Measurements from ENCODE around the gene MRPL46.

Gene MRPL46

GRCh38 chr15:88509321-88509720, 42.1 kb upstream of the MRPL46 start:
- POLR2A ChIA-PET = no interaction called here
- TF ChIP-seq ELF4 (IDR thresholded peaks at IDR 0.05) (no peak), SP1 (IDR thresholded peaks at IDR 0.05) (no peak), FOXK2 (IDR thresholded peaks at IDR 0.05) (no peak), TARDBP (IDR thresholded peaks at IDR 0.05) (no peak), HDGF (IDR thresholded peaks at IDR 0.05; ENCODE audit: borderline replicate concordance) (no peak), L3MBTL2 (conservative IDR thresholded peaks at IDR 0.05) (no peak), FOXM1 (IDR thresholded peaks at IDR 0.05; ENCODE audit: borderline replicate concordance) (no peak), CTBP1 (IDR thresholded peaks at IDR 0.05; ENCODE audit: borderline replicate concordance) (no peak), ARNT (IDR thresholded peaks at IDR 0.05) (no peak)
- CTCF ChIA-PET = no interaction called here
- no peak for DNase-seq (ENCODE audit: extremely low spot score)

- no peak for TF ChIP-seq FOXK2 (IDR thresholded peaks at IDR 0.05)
- no peak for TF ChIP-seq NFRKB (IDR thresholded peaks at IDR 0.05)
- no peak for TF ChIP-seq BHLHE40 (IDR thresholded peaks at IDR 0.05; ENCODE audit: borderline replicate concordance)
- no peak for TF ChIP-seq FOXM1 (IDR thresholded peaks at IDR 0.05; ENCODE audit: borderline replicate concordance)
- TF ChIP-seq TARDBP (IDR thresholded peaks at IDR 0.05) = no peak
- TF ChIP-seq SUZ12 (IDR thresholded peaks at IDR 0.05) = no peak
- no peak for TF ChIP-seq L3MBTL2 (conservative IDR thresholded peaks at IDR 0.05)
- TF ChIP-seq ELF4 (IDR thresholded peaks at IDR 0.05) = no peak
- no peak for TF ChIP-seq FOXA1 (IDR thresholded peaks at IDR 0.05)
- TF ChIP-seq HDGF (IDR thresholded peaks at IDR 0.05; ENCODE audit: borderline replicate concordance) = no peak
- no peak for TF ChIP-seq CTBP1 (IDR thresholded peaks at IDR 0.05; ENCODE audit: borderline replicate concordance)
- TF ChIP-seq PKNOX1 (IDR thresholded peaks at IDR 0.05) = no peak
- ChIA-PET POLR2A (interaction anchor here (1.4 kb wide), 1 partner anchor 39 kb away, joined by 5 read pairs; the partner anchor contains the start of genes MRPL46 and MRPS11), CTCF (no interaction called here)
- DNase-seq (ENCODE audit: extremely low spot score) = no peak
Measured at GRCh38 chr15:88506628-88507027, 39.4 kb upstream of the MRPL46 start.

- DNase-seq (ENCODE audit: extremely low spot score) = no peak
- CTCF ChIA-PET = no interaction called here
- POLR2A ChIA-PET = interaction anchor here (0.6 to 1.4 kb wide), 2 partner anchors 16 to 39 kb away, joined by 3 to 5 read pairs; partner anchors contain the start of genes MRPL46 and MRPS11
- TF ChIP-seq TARDBP (IDR thresholded peaks at IDR 0.05) = no peak
- no peak for TF ChIP-seq ARNT (IDR thresholded peaks at IDR 0.05)
- TF ChIP-seq CTBP1 (IDR thresholded peaks at IDR 0.05; ENCODE audit: borderline replicate concordance) = no peak
- TF ChIP-seq SUZ12 (IDR thresholded peaks at IDR 0.05) = no peak
- no peak for TF ChIP-seq L3MBTL2 (conservative IDR thresholded peaks at IDR 0.05)
- no peak for TF ChIP-seq FOXA1 (IDR thresholded peaks at IDR 0.05)
- no peak for TF ChIP-seq FOXM1 (IDR thresholded peaks at IDR 0.05; ENCODE audit: borderline replicate concordance)
- no peak for TF ChIP-seq HDGF (IDR thresholded peaks at IDR 0.05; ENCODE audit: borderline replicate concordance)
- no peak for TF ChIP-seq PKNOX1 (IDR thresholded peaks at IDR 0.05)
- TF ChIP-seq BHLHE40 (IDR thresholded peaks at IDR 0.05; ENCODE audit: borderline replicate concordance) = no peak
- no peak for TF ChIP-seq SP1 (IDR thresholded peaks at IDR 0.05)
- no peak for TF ChIP-seq ELF4 (IDR thresholded peaks at IDR 0.05)
- no peak for TF ChIP-seq LEF1 (IDR thresholded peaks at IDR 0.05; ENCODE audit: borderline replicate concordance)
- no peak for TF ChIP-seq NFRKB (IDR thresholded peaks at IDR 0.05)
- TF ChIP-seq FOXK2 (IDR thresholded peaks at IDR 0.05) = no peak
- no peak for TF ChIP-seq ZNF384 (IDR thresholded peaks at IDR 0.05)
Measured at GRCh38 chr15:88505721-88506120, 38.5 kb upstream of the MRPL46 start.

- CTCF ChIA-PET = no interaction called here
- TF ChIP-seq CTBP1 (IDR thresholded peaks at IDR 0.05; ENCODE audit: borderline replicate concordance) = no peak
- TF ChIP-seq ELF4 (IDR thresholded peaks at IDR 0.05) = no peak
- no peak for TF ChIP-seq NFRKB (IDR thresholded peaks at IDR 0.05)
- no peak for TF ChIP-seq SP1 (IDR thresholded peaks at IDR 0.05)
- no peak for TF ChIP-seq FOXK2 (IDR thresholded peaks at IDR 0.05)
- TF ChIP-seq ZNF384 (IDR thresholded peaks at IDR 0.05) = no peak
- no peak for TF ChIP-seq TARDBP (IDR thresholded peaks at IDR 0.05)
- no peak for TF ChIP-seq HDGF (IDR thresholded peaks at IDR 0.05; ENCODE audit: borderline replicate concordance)
- TF ChIP-seq FOXA1 (IDR thresholded peaks at IDR 0.05) = no peak
- no peak for TF ChIP-seq PKNOX1 (IDR thresholded peaks at IDR 0.05)
- TF ChIP-seq FOXM1 (IDR thresholded peaks at IDR 0.05; ENCODE audit: borderline replicate concordance) = no peak
- TF ChIP-seq LEF1 (IDR thresholded peaks at IDR 0.05; ENCODE audit: borderline replicate concordance) = no peak
- TF ChIP-seq SUZ12 (IDR thresholded peaks at IDR 0.05) = no peak
- TF ChIP-seq L3MBTL2 (conservative IDR thresholded peaks at IDR 0.05) = no peak
- TF ChIP-seq BHLHE40 (IDR thresholded peaks at IDR 0.05; ENCODE audit: borderline replicate concordance) = no peak
- POLR2A ChIA-PET = no interaction called here
- DNase-seq (ENCODE audit: extremely low spot score) = no peak
Measured at GRCh38 chr15:88504445-88504844, 37.3 kb upstream of the MRPL46 start.

- no peak for DNase-seq (ENCODE audit: extremely low spot score)
- POLR2A ChIA-PET = no interaction called here
- no peak for TF ChIP-seq L3MBTL2 (conservative IDR thresholded peaks at IDR 0.05)
- TF ChIP-seq FOXA1 (IDR thresholded peaks at IDR 0.05) = no peak
- TF ChIP-seq HDGF (IDR thresholded peaks at IDR 0.05; ENCODE audit: borderline replicate concordance) = no peak
- no peak for TF ChIP-seq BHLHE40 (IDR thresholded peaks at IDR 0.05; ENCODE audit: borderline replicate concordance)
- no peak for TF ChIP-seq FOXM1 (IDR thresholded peaks at IDR 0.05; ENCODE audit: borderline replicate concordance)
- no peak for TF ChIP-seq SUZ12 (IDR thresholded peaks at IDR 0.05)
- TF ChIP-seq NFRKB (IDR thresholded peaks at IDR 0.05) = no peak
- no peak for TF ChIP-seq TARDBP (IDR thresholded peaks at IDR 0.05)
- TF ChIP-seq FOXK2 (IDR thresholded peaks at IDR 0.05) = no peak
- no peak for TF ChIP-seq CTBP1 (IDR thresholded peaks at IDR 0.05; ENCODE audit: borderline replicate concordance)
- no peak for TF ChIP-seq PKNOX1 (IDR thresholded peaks at IDR 0.05)
- CTCF ChIA-PET = no interaction called here
Measured at GRCh38 chr15:88498996-88499395, 31.8 kb upstream of the MRPL46 start.
